ENCODE results near the gene CALY. TPM values are rescaled to one million over a fixed set of nuclear protein-coding genes. Genes with fewer than 3 reads are reported as not detected.

Gene CALY
- total RNA-seq, 1 experiment from 2014 or later, result not detected

Other genes with a start within 250 kb of the CALY start
- gene ADGRA1, start 249.0 kb downstream of the CALY start, total RNA-seq (2014; rRNA removed; shearing (Covaris generic)), result not detected in 2 replicates
- gene KNDC1, start 176.7 kb downstream of the CALY start, total RNA-seq (2014; rRNA removed; shearing (Covaris generic)), result not detected in 2 replicates
- gene UTF1, start 106.7 kb downstream of the CALY start, total RNA-seq (2014; rRNA removed; shearing (Covaris generic)), result not detected in 2 replicates
- gene VENTX, start 99.0 kb downstream of the CALY start, total RNA-seq (2014; rRNA removed; shearing (Covaris generic)), result not detected in 2 replicates
- 3.8 and 6.3 TPM in 2 replicates for gene ADAM8, start 60.0 kb downstream of the CALY start, total RNA-seq (2014; rRNA removed; shearing (Covaris generic))
- gene TUBGCP2, start 28.0 kb downstream of the CALY start, total RNA-seq (2014; rRNA removed; shearing (Covaris generic)), result 42.0 and 43.3 TPM in 2 replicates
- 33.9 and 57.6 TPM in 2 replicates for gene ZNF511, start 28.0 kb downstream of the CALY start, total RNA-seq (2014; rRNA removed; shearing (Covaris generic))
- gene PRAP1, start 10.5 kb upstream of the CALY start, total RNA-seq (2014; rRNA removed; shearing (Covaris generic)), result not detected in 2 replicates
- 2.6 and 5.5 TPM in 2 replicates for gene FUOM, start 21.1 kb upstream of the CALY start, total RNA-seq (2014; rRNA removed; shearing (Covaris generic))
- gene ECHS1, start 36.5 kb upstream of the CALY start, total RNA-seq (2014; rRNA removed; shearing (Covaris generic)), result 91.1 and 104 TPM in 2 replicates
- gene PAOX, start 42.4 kb upstream of the CALY start, total RNA-seq (2014; rRNA removed; shearing (Covaris generic)), result 2.8 and 4.6 TPM in 2 replicates
- gene MTG1, start 57.3 kb upstream of the CALY start, total RNA-seq (2014; rRNA removed; shearing (Covaris generic)), result 12.1 and 16.5 TPM in 2 replicates
- gene SPRN, start 87.7 kb upstream of the CALY start, total RNA-seq (2014; rRNA removed; shearing (Covaris generic)), result not detected in 2 replicates
- gene SCART1, start 117.0 kb upstream of the CALY start, total RNA-seq (2014; rRNA removed; shearing (Covaris generic)), result 0.10 and 0.24 TPM in 2 replicates
- not detected in 2 replicates for gene CYP2E1, start 190.5 kb upstream of the CALY start, total RNA-seq (2014; rRNA removed; shearing (Covaris generic))
- gene SYCE1, start 228.7 kb upstream of the CALY start, total RNA-seq (2014; rRNA removed; shearing (Covaris generic)), result not detected in 2 replicates